ENCODE measurements around the gene ZNF470. TPM values are rescaled to one million over a fixed set of nuclear protein-coding genes. Genes with fewer than 3 reads are reported as not detected.

The ZNF470 gene
- total and polyA plus RNA-seq, 2 of the 13 experiments (the other 11 are each of a cell fraction or from before 2014, with no cell fraction given), result not detected

DNA sequence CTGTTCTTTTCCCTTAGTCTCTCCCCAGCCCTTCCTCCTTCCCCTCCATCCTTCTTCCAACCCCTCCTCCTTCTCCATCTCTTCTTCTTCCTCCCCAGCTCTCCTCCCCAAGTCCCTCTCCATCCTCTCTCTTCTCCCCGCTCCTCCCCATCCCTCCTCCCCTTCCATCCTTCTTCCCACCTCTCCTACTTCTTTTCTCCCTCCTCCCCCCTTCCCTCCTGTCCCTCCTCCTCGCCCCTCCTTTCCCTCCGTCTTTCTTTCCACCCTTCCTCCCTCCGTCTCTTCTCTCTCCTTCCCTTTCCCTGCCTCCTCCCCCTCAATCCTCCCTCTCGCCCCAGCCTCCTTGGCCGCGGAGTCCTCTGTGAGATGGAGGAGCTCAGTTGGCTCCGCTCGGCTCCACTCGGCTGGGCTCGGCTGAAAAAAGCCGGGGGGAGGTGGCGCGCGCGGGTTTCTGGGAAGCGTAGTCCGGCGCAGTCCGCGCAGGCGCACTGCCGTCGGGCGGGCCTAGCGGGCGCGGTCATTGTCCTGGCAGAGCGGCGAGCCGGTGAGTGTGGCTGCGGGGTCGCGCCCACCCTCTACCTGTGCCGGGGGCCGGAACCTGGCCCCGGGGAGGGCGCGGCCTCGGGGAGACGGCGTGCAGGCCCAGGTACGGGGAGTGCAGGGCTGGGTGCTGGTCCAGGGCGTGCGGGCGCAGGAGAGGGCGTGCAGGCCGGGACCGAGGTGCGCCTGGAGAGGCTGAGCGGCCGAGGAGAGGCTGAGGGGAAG is 27.7 kb downstream of the ZNF470 start, which contains the start of gene ZNF71 (continued):
- TF ChIP-seq, protein P1, sequence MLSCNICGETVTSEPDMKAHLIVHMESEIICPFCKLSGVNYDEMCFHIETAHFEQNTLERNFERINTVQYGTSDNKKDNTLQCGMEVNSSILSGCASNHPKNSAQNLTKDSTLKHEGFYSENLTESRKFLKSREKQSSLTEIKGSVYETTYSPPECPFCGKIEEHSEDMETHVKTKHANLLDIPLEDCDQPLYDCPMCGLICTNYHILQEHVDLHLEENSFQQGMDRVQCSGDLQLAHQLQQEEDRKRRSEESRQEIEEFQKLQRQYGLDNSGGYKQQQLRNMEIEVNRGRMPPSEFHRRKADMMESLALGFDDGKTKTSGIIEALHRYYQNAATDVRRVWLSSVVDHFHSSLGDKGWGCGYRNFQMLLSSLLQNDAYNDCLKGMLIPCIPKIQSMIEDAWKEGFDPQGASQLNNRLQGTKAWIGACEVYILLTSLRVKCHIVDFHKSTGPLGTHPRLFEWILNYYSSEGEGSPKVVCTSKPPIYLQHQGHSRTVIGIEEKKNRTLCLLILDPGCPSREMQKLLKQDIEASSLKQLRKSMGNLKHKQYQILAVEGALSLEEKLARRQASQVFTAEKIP (CRISPR knock-in tag; IDR thresholded peaks at IDR 0.05; ENCODE audit: borderline replicate concordance), result no peak
- 0 out of 2 replicates have a peak, but pooled peaks have one; percentile 11 for TF ChIP-seq CENPT (CRISPR knock-in tag; IDR thresholded peaks at IDR 0.05; ENCODE audit: low read depth)
- TF ChIP-seq ZNF563 (CRISPR knock-in tag; IDR thresholded peaks at IDR 0.05), result peak; percentile 89
- TF ChIP-seq, protein P2, sequence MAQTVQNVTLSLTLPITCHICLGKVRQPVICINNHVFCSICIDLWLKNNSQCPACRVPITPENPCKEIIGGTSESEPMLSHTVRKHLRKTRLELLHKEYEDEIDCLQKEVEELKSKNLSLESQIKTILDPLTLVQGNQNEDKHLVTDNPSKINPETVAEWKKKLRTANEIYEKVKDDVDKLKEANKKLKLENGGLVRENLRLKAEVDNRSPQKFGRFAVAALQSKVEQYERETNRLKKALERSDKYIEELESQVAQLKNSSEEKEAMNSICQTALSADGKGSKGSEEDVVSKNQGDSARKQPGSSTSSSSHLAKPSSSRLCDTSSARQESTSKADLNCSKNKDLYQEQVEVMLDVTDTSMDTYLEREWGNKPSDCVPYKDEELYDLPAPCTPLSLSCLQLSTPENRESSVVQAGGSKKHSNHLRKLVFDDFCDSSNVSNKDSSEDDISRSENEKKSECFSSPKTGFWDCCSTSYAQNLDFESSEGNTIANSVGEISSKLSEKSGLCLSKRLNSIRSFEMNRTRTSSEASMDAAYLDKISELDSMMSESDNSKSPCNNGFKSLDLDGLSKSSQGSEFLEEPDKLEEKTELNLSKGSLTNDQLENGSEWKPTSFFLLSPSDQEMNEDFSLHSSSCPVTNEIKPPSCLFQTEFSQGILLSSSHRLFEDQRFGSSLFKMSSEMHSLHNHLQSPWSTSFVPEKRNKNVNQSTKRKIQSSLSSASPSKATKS (CRISPR knock-in tag; IDR thresholded peaks at IDR 0.05), result no peak
- no peak for TF ChIP-seq CEBPG (CRISPR knock-in tag; IDR thresholded peaks at IDR 0.05)
- peak; percentile 48; the same call in 1 of the 2 replicates for TF ChIP-seq ZNF788 (CRISPR knock-in tag; IDR thresholded peaks at IDR 0.05; ENCODE audit: borderline replicate concordance)
- TF ChIP-seq ZNF773 (CRISPR knock-in tag; IDR thresholded peaks at IDR 0.05; ENCODE audit: borderline replicate concordance), result peak; percentile 76; the same call in 1 of the 2 replicates
- TF ChIP-seq POLR2G (IDR thresholded peaks at IDR 0.05; ENCODE audit: low read depth, low read length), result peak; percentile 60
- TF ChIP-seq, protein P3, sequence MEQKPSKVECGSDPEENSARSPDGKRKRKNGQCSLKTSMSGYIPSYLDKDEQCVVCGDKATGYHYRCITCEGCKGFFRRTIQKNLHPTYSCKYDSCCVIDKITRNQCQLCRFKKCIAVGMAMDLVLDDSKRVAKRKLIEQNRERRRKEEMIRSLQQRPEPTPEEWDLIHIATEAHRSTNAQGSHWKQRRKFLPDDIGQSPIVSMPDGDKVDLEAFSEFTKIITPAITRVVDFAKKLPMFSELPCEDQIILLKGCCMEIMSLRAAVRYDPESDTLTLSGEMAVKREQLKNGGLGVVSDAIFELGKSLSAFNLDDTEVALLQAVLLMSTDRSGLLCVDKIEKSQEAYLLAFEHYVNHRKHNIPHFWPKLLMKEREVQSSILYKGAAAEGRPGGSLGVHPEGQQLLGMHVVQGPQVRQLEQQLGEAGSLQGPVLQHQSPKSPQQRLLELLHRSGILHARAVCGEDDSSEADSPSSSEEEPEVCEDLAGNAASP (CRISPR knock-in tag; IDR thresholded peaks at IDR 0.05; ENCODE audit: borderline replicate concordance), result no peak
- TF ChIP-seq ZNF569 (CRISPR knock-in tag; IDR thresholded peaks at IDR 0.05; ENCODE audit: borderline replicate concordance), result no peak
- TF ChIP-seq ZNF782 (CRISPR knock-in tag; IDR thresholded peaks at IDR 0.05; ENCODE audit: borderline replicate concordance), result no peak
- peak; percentile 83; the same call in 1 of the 2 replicates for TF ChIP-seq GLI4 (CRISPR knock-in tag; IDR thresholded peaks at IDR 0.05; ENCODE audit: borderline replicate concordance)
- no peak for TF ChIP-seq BCL6 (CRISPR knock-in tag; IDR thresholded peaks at IDR 0.05)
- no peak for TF ChIP-seq MTA1 (CRISPR knock-in tag; IDR thresholded peaks at IDR 0.05; ENCODE audit: borderline replicate concordance)
- peak; percentile 79 for TF ChIP-seq SAP130 (CRISPR knock-in tag; IDR thresholded peaks at IDR 0.05; ENCODE audit: low read depth)
- TF ChIP-seq ARNT2 (CRISPR knock-in tag; IDR thresholded peaks at IDR 0.05; ENCODE audit: low read depth), result 0 out of 2 replicates have a peak, but pooled peaks have one; percentile 61
- TF ChIP-seq ZNF12 (CRISPR knock-in tag; IDR thresholded peaks at IDR 0.05), result no peak
- no peak; the same call in 1 of the 2 replicates for TF ChIP-seq BORCS8-MEF2B (CRISPR knock-in tag; IDR thresholded peaks at IDR 0.05)
- TF ChIP-seq YY1 (IDR thresholded peaks at IDR 0.05; ENCODE audit: insufficient read depth, insufficient replicate concordance, low read depth, low read length), result peak; percentile 43
- 0 out of 2 replicates have a peak, but pooled peaks have one; percentile 56 for TF ChIP-seq ZNF44 (CRISPR knock-in tag; IDR thresholded peaks at IDR 0.05)
- no peak for TF ChIP-seq NAIF1 (CRISPR knock-in tag; IDR thresholded peaks at IDR 0.05; ENCODE audit: borderline replicate concordance)
- peak; percentile 92 for TF ChIP-seq ZNF274 (CRISPR knock-in tag; IDR thresholded peaks at IDR 0.05)
- no peak for TF ChIP-seq ZNF317 (CRISPR knock-in tag; IDR thresholded peaks at IDR 0.05)
- peak; percentile 74 for TF ChIP-seq IKZF4 (CRISPR knock-in tag; IDR thresholded peaks at IDR 0.05; ENCODE audit: borderline replicate concordance, low read depth, not compliant biosample characterization)
- TF ChIP-seq CCAR2 (optimal IDR thresholded peaks at IDR 0.05; ENCODE audit: low read depth, low read length), result no peak
